MCF 10A (cell line): ENCODE results near the gene TKFC. TPM values are rescaled to one million over a fixed set of nuclear protein-coding genes. Genes with fewer than 3 reads are reported as not detected.

Source experiments
- BruUV-seq: library from RNA; stranded (reverse); fragments of 400-500 nt; replicated peaks from 2 replicates; lab custom pipeline; 2021; lab: Mats Ljungman, UMichigan
- CTCF ChIA-PET: fragments of 300-600 bp; sonication (Branson Sonifier 250); formaldehyde crosslinking; extraction: SDS; loops from one replicate; lab custom pipeline; 2021; ENCODE audit warnings: antibody characterized with exemption, inconsistent platforms; lab: Yijun Ruan, JAX
- POLR2A ChIA-PET: fragments of 300-600, 350-650 bp; sonication (Branson Sonifier 250); formaldehyde crosslinking; extraction: SDS; loops from one replicate; lab custom pipeline; 2020; ENCODE audit warnings: antibody characterized with exemption, inconsistent platforms; lab: Yijun Ruan, JAX
- DNase-seq: peaks from one replicate; pipeline ENCODE4 v3.0.0-alpha.2; 2018; ENCODE audit not compliant: unreplicated experiment
- H3K27ac Mint-ChIP-seq: one replicate; pipeline ENCODE4 v1.8.0; 2022; ENCODE audit warnings: mild to moderate bottlenecking, low read depth, mixed read lengths; ENCODE audit not compliant: unreplicated experiment
- H3K27me3 Mint-ChIP-seq: one replicate; pipeline ENCODE4 v1.8.0; 2022; ENCODE audit warnings: mixed read lengths; ENCODE audit not compliant: insufficient read depth, unreplicated experiment
- H3K36me3 Mint-ChIP-seq: one replicate; pipeline ENCODE4 v1.8.0; 2022; ENCODE audit warnings: mild to moderate bottlenecking, moderate library complexity, mixed read lengths; ENCODE audit not compliant: insufficient read depth, unreplicated experiment
- H3K4me1 Mint-ChIP-seq: one replicate; pipeline ENCODE4 v1.8.0; 2022; ENCODE audit warnings: mixed read lengths; ENCODE audit not compliant: insufficient read depth, unreplicated experiment
- H3K4me3 Mint-ChIP-seq: one replicate; pipeline ENCODE4 v1.8.0; 2022; ENCODE audit warnings: mild to moderate bottlenecking, moderate library complexity, mixed read lengths; ENCODE audit not compliant: unreplicated experiment
- H3K9me3 Mint-ChIP-seq: one replicate; pipeline ENCODE4 v1.8.0; 2022; ENCODE audit warnings: mixed read lengths; ENCODE audit not compliant: unreplicated experiment
- intact Hi-C: fragments of 100-400 bp; cut with micrococcal nuclease; formaldehyde crosslinking; loops from 2 replicates; pipeline ENCODE4 v1.14.1; 2022
- total RNA-seq: library from RNA; stranded (reverse); gene quantifications from 2 replicates; pipeline ENCODE4 v1.2.3, GENCODE V29; 2022
- TF ChIP-seq, protein P1 (sequence below): fragments of 200-600 bp; IDR thresholded peaks from one replicate; pipeline ENCODE4 v1.8.0; 2022; ENCODE audit warnings: antibody characterized with exemption, mild to moderate bottlenecking; ENCODE audit not compliant: unreplicated experiment

The TKFC gene
- total RNA-seq, 1 experiment from 2014 or later, result 93.7 TPM

- peaks cover 44% of the 10 kb centered on the region for H3K36me3 Mint-ChIP-seq
- BruUV-seq, result no TSS peak
- CTCF ChIA-PET, result interaction anchor here (11.4 to 22.4 kb wide), 2 partner anchors 20 to 27 kb away, joined by 154 to 294 read pairs; partner anchors contain the start of genes DDB1 and TKFC
- H3K27ac Mint-ChIP-seq, result no peak overlapping the region
- no peaks in the 10 kb centered on the region for H3K27me3 Mint-ChIP-seq
- H3K4me1 Mint-ChIP-seq, result no peaks in the 10 kb centered on the region
- TF ChIP-seq, protein P1, sequence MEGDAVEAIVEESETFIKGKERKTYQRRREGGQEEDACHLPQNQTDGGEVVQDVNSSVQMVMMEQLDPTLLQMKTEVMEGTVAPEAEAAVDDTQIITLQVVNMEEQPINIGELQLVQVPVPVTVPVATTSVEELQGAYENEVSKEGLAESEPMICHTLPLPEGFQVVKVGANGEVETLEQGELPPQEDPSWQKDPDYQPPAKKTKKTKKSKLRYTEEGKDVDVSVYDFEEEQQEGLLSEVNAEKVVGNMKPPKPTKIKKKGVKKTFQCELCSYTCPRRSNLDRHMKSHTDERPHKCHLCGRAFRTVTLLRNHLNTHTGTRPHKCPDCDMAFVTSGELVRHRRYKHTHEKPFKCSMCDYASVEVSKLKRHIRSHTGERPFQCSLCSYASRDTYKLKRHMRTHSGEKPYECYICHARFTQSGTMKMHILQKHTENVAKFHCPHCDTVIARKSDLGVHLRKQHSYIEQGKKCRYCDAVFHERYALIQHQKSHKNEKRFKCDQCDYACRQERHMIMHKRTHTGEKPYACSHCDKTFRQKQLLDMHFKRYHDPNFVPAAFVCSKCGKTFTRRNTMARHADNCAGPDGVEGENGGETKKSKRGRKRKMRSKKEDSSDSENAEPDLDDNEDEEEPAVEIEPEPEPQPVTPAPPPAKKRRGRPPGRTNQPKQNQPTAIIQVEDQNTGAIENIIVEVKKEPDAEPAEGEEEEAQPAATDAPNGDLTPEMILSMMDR, result no peak
- no peaks in the 10 kb centered on the region for H3K9me3 Mint-ChIP-seq
- POLR2A ChIA-PET, result interaction anchor here (1.1 to 1.4 kb wide), 2 partner anchors 29 to 83 kb away, joined by 3 to 5 read pairs; no protein-coding TSS in a partner anchor
- no peak overlapping the region for H3K4me3 Mint-ChIP-seq
- intact Hi-C loops, result no loop called here
- no peak for DNase-seq
Measured at GRCh38 chr11:61356706-61357105, 23.7 kb downstream of the TKFC start.

DNA sequence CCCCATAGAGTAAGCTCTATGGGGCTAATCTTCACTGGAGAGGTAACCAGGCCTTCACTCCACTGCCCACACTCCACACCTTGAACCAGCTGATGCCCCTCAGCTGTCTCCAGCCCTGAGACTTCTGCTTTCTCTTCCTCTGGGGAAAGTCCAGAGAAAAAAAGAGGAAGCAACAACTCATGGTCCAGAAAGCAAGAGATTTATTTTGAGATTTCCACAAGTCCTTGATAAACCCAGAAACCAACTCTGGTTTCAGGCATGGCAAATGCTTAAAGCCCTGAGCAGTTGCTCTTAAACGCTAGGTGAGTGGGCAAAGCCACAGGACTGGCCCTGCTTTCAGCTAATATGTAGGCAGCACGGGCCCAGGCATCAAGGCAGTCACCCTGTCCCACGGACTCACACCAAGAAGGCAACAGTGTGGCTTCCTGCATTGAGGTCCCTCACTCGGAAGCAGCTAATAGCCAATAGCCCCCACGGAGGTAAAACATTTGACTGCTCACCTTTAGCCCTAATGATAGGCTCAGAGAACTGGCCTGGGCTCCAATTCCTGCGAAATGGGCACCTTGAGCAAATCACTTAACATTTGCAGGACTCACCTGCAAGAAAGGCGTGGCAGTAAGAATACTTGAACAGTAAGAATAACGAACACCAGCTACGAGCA, 24.3 kb downstream of the TKFC start:
- DNase-seq, result no peak
- TF ChIP-seq, protein P1, result no peak
- intact Hi-C loops, result no loop called here
- H3K27ac Mint-ChIP-seq, result no peak overlapping the region
- ChIA-PET POLR2A (interaction anchor here (1.1 to 1.4 kb wide), 2 partner anchors 28 to 84 kb away, joined by 3 to 5 read pairs; no protein-coding TSS in a partner anchor), CTCF (interaction anchor here (0.6 to 22.4 kb wide), 3 partner anchors 8 to 26 kb away, joined by 4 to 294 read pairs (median 154); partner anchors contain the start of genes DDB1 and TKFC)
- peaks cover 42% of the 10 kb centered on the region for H3K36me3 Mint-ChIP-seq
- H3K27me3 Mint-ChIP-seq, result no peaks in the 10 kb centered on the region
- peaks cover 2% of the 10 kb centered on the region for H3K4me1 Mint-ChIP-seq
- H3K4me3 Mint-ChIP-seq, result no peak overlapping the region
- H3K9me3 Mint-ChIP-seq, result no peaks in the 10 kb centered on the region
- BruUV-seq, result no TSS peak

DNA sequence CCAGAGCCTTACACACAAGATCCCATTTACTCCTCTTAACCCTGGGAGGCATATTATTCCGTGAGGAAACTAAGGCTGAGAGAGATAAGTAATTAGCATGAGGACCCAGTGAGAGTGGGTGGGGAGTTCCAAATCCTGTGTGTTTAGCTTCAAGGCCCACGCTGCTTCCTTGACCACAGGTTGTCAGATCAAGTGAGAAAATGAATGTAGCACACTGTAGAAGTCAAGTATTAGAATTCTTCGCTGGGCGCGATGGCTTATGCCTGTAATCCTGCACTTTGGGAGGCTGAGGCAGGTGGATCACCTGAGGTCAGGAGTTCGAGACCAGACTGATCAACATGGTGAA, 24.8 kb downstream of the TKFC start:
- TF ChIP-seq, protein P1, result no peak
- Mint-ChIP-seq H3K27ac (no peak overlapping the region), H3K27me3 (no peaks in the 10 kb centered on the region), H3K36me3 (peaks cover 38% of the 10 kb centered on the region), H3K4me1 (peaks cover 7% of the 10 kb centered on the region), H3K9me3 (no peaks in the 10 kb centered on the region), H3K4me3 (no peak overlapping the region)
- ChIA-PET CTCF (interaction anchor here (0.6 to 22.4 kb wide), 4 partner anchors 8 to 760 kb away, joined by 3 to 294 read pairs (median 79); partner anchors contain the start of genes DDB1 and TKFC), POLR2A (interaction anchor here (1.4 to 6.6 kb wide), 2 partner anchors 22 to 28 kb away, joined by 5 to 150 read pairs; partner anchors contain the start of genes DDB1 and TKFC)
- no TSS peak for BruUV-seq
- DNase-seq, result no peak
- intact Hi-C loops, result no loop called here

DNA sequence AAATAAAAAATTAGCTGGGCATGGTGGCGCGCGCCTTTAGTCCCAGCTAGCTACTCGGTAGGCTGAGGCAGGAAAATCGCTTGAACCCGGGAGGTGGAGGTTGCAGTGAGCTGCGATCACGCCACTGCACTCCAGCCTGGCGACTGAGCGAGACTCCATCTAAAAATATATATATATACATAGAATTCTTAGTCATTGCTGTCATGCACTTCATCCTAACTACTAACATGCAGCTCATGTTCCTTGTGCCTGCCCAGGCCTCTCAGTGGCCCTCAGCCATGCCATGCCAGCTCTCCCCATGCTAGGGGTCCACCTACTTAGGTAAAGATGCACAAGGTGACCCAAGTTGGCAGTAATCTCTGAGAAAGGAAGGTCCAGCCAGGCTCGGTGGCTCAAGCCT, 25.5 kb downstream of the TKFC start:
- TF ChIP-seq, protein P1, result no peak
- ChIA-PET POLR2A (interaction anchor here (0.6 to 6.6 kb wide), 3 partner anchors 10 to 24 kb away, joined by 3 to 150 read pairs (median 3); partner anchors contain the start of genes DDB1 and TKFC), CTCF (interaction anchor here (11.4 to 22.4 kb wide), 2 partner anchors 22 to 25 kb away, joined by 154 to 294 read pairs; partner anchors contain the start of genes DDB1 and TKFC)
- H3K27me3 Mint-ChIP-seq, result no peaks in the 10 kb centered on the region
- H3K9me3 Mint-ChIP-seq, result no peaks in the 10 kb centered on the region
- no peak for DNase-seq
- H3K4me1 Mint-ChIP-seq, result peaks cover 14% of the 10 kb centered on the region
- no peak overlapping the region for H3K4me3 Mint-ChIP-seq
- H3K27ac Mint-ChIP-seq, result no peak overlapping the region
- H3K36me3 Mint-ChIP-seq, result peaks cover 33% of the 10 kb centered on the region
- intact Hi-C loops, result no loop called here
- BruUV-seq, result no TSS peak
